PFSK-1 (cell line): ENCODE results near the gene PTPRM.

Source experiments
- FOXP2 ChIP-seq: optimal IDR thresholded peaks from 2 replicates; pipeline ENCODE3; 2011; ENCODE audit warnings: borderline replicate concordance, control low read depth, inconsistent platforms; ENCODE audit not compliant: insufficient read depth; ENCODE audit errors: extremely low read length, extremely low read depth
- POLR2AphosphoS5 ChIP-seq: IDR thresholded peaks from 2 replicates; pipeline ENCODE4 v1.6.1; 2012; ENCODE audit warnings: low read depth, mild to moderate bottlenecking, control low read depth, low read length, moderate library complexity
- REST ChIP-seq, 2 experiments: IDR thresholded peaks; 2 replicates each; pipeline versions ENCODE4 v1.6.1 to v1.8.0; 2011 to 2012; ENCODE audit warnings: low read depth in 2 of 2, low read length in 2 of 2, control low read depth in 1 of 2, inconsistent platforms in 1 of 2, mild to moderate bottlenecking in 1 of 2, moderate library complexity in 1 of 2; ENCODE audit not compliant: insufficient read depth in 1 of 2
- SIN3A ChIP-seq: IDR thresholded peaks from 2 replicates; pipeline ENCODE4 v1.6.1; 2012; ENCODE audit warnings: mild to moderate bottlenecking, low read length, moderate library complexity, borderline replicate concordance; ENCODE audit not compliant: insufficient read depth
- TAF1 ChIP-seq: IDR thresholded peaks from 2 replicates; pipeline ENCODE4 v1.6.1; 2012; ENCODE audit warnings: low read length, control low read depth, borderline replicate concordance; ENCODE audit not compliant: insufficient read depth

The PTPRM gene

GRCh38 chr18:8400825-8401224 lies 833.7 kb downstream of the PTPRM start:
- TF ChIP-seq TAF1 (no peak), FOXP2 (no peak), POLR2AphosphoS5 (no peak), SIN3A (no peak), REST (IDR thresholded peaks at IDR 0.05; ENCODE audit: insufficient read depth in 1 of 2, low read depth in 2 of 2, low read length in 2 of 2) (no peak)

- TF ChIP-seq SIN3A (no peak), POLR2AphosphoS5 (no peak), FOXP2 (no peak), REST (IDR thresholded peaks at IDR 0.05; ENCODE audit: insufficient read depth in 1 of 2, low read depth in 2 of 2, low read length in 2 of 2) (no peak), TAF1 (no peak)
These were observed 834.5 kb downstream of the PTPRM start for GRCh38 chr18:8401606-8402005.

- TF ChIP-seq REST (IDR thresholded peaks at IDR 0.05; ENCODE audit: insufficient read depth in 1 of 2, low read depth in 2 of 2, low read length in 2 of 2) (no peak), POLR2AphosphoS5 (no peak), TAF1 (no peak), SIN3A (no peak), FOXP2 (no peak)
These were observed 835.1 kb downstream of the PTPRM start for GRCh38 chr18:8402237-8402636.

GRCh38 chr18:8403713-8404112 lies 836.6 kb downstream of the PTPRM start:
- no peak for TF ChIP-seq POLR2AphosphoS5
- TF ChIP-seq FOXP2, result no peak
- no peak for TF ChIP-seq SIN3A
- TF ChIP-seq REST (IDR thresholded peaks at IDR 0.05; ENCODE audit: insufficient read depth in 1 of 2, low read depth in 2 of 2, low read length in 2 of 2), result no peak
- TF ChIP-seq TAF1, result no peak

GRCh38 chr18:8406186-8406867 lies 839.2 kb downstream of the PTPRM start:
- TF ChIP-seq TAF1, result no peak
- TF ChIP-seq REST (IDR thresholded peaks at IDR 0.05; ENCODE audit: insufficient read depth in 1 of 2, low read depth in 2 of 2, low read length in 2 of 2), result no peak
- TF ChIP-seq FOXP2, result no peak
- no peak for TF ChIP-seq POLR2AphosphoS5
- TF ChIP-seq SIN3A, result no peak
